GM12878 (cell line): Measurements from ENCODE around the gene TNFAIP1. TPM values are rescaled to one million over a fixed set of nuclear protein-coding genes. Genes with fewer than 3 reads are reported as not detected.

Experiments
- ATAC-seq: fragments of 200-7000 bp; cut with Tn5 transposase; 3 replicates; pipeline ENCODE4 v1.9.1; 2020; ENCODE audit warnings: mild to moderate bottlenecking, moderate library complexity
- BruUV-seq: library from RNA; stranded (reverse); fragments of 400-500 nt; replicated peaks from 2 replicates; lab custom pipeline; 2021; lab: Mats Ljungman, UMichigan
- CTCF ChIA-PET: fragments of 300-600 bp; sonication (Branson Sonifier 250); formaldehyde crosslinking; extraction: SDS; loops from one replicate; lab custom pipeline; 2021; ENCODE audit warnings: inconsistent platforms; lab: Yijun Ruan, JAX
- POLR2A ChIA-PET: fragments of 350-600 bp; formaldehyde crosslinking; extraction: SDS; loops from one replicate; lab custom pipeline; 2021; ENCODE audit warnings: inconsistent platforms; lab: Charles Lee
- RAD21 ChIA-PET: fragments of 300-600 bp; sonication (Branson Sonifier 250); formaldehyde crosslinking; loops from one replicate; lab custom pipeline; 2023; ENCODE audit warnings: antibody characterized with exemption; ENCODE audit not compliant: unreplicated experiment; lab: Charles Lee
- SMC1A ChIA-PET: fragments of 300-600 bp; sonication (Branson Sonifier 250); formaldehyde crosslinking; loops from one replicate; lab custom pipeline; 2023; ENCODE audit not compliant: unreplicated experiment, uncharacterized antibody; lab: Charles Lee
- DNase-seq: peaks from one replicate; pipeline ENCODE4 v3.0.0-alpha.2; 2011; ENCODE audit warnings: low read depth, low spot score
- FAIRE-seq: peaks from 3 replicates; lab custom pipeline; 2011; peaks lifted over from hg19 to GRCh38; lab: Jason Lieb, UNC
- H2AFZ ChIP-seq: 2 replicates; pipeline ENCODE4 v1.6.0; 2011; ENCODE audit warnings: low read depth, low read length, control low read depth; ENCODE audit not compliant: control insufficient read depth
- H3K27ac ChIP-seq: 2 replicates; pipeline ENCODE4 v1.5.1; 2011; ENCODE audit warnings: control low read depth; ENCODE audit not compliant: control insufficient read depth, insufficient read depth
- H3K27me3 ChIP-seq, 2 experiments: replicated peaks in 1 of 2; 2 replicates each; pipeline versions ENCODE4 v1.6.0 to v1.6.1; 2011; ENCODE audit warnings: low read length in 1 of 2; ENCODE audit not compliant: control insufficient read depth in 2 of 2, insufficient read depth in 2 of 2
- H3K36me3 ChIP-seq, 2 experiments: 2 replicates each; pipeline ENCODE4 v1.5.1; 2011; ENCODE audit warnings: low read length in 1 of 2; ENCODE audit not compliant: control insufficient read depth in 2 of 2, insufficient read depth in 2 of 2
- H3K4me1 ChIP-seq: 2 replicates; pipeline ENCODE4 v1.6.1; 2011; ENCODE audit warnings: mild to moderate bottlenecking, low read length, moderate library complexity, mixed read lengths; ENCODE audit not compliant: control insufficient read depth, insufficient read depth
- H3K4me2 ChIP-seq: 2 replicates; pipeline ENCODE4 v1.6.0; 2011; ENCODE audit warnings: control low read depth; ENCODE audit not compliant: control insufficient read depth, insufficient read depth
- H3K4me3 ChIP-seq: fragments of 200-600 bp; sonication (generic); 2 replicates; pipeline ENCODE4 v1.5.1; 2016
- H3K79me2 ChIP-seq: 2 replicates; pipeline ENCODE4 v1.6.0; 2011; ENCODE audit warnings: low read length; ENCODE audit not compliant: control insufficient read depth, insufficient read depth
- H3K9ac ChIP-seq: 2 replicates; pipeline ENCODE4 v1.8.0; 2011; ENCODE audit warnings: low read length, control low read depth, mixed read lengths; ENCODE audit not compliant: control insufficient read depth, insufficient read depth
- H3K9me3 ChIP-seq: replicated peaks from 3 replicates; pipeline ENCODE4 v1.5.1; 2011; ENCODE audit warnings: mild to moderate bottlenecking, low read length; ENCODE audit not compliant: control insufficient read depth, insufficient read depth
- H4K20me1 ChIP-seq: 2 replicates; pipeline ENCODE4 v1.6.0; 2011; ENCODE audit not compliant: control insufficient read depth, insufficient read depth
- DPF2 ChIP-seq: fragments of 450-650 bp; IDR thresholded peaks from 2 replicates; pipeline ENCODE4 v1.6.1; 2017; ENCODE audit warnings: mild to moderate bottlenecking
- HDAC6 ChIP-seq: fragments of 200-600 bp; sonication (generic); IDR thresholded peaks from one replicate; pipeline ENCODE4 v1.8.0; 2017; ENCODE audit warnings: antibody characterized with exemption; ENCODE audit not compliant: unreplicated experiment
- PML ChIP-seq: IDR thresholded peaks from 2 replicates; pipeline ENCODE4 v1.6.1; 2012; ENCODE audit warnings: low read length, inconsistent platforms
- POLR2AphosphoS5 ChIP-seq: IDR thresholded peaks from 2 replicates; pipeline ENCODE4 v1.6.1; 2011; ENCODE audit warnings: mild to moderate bottlenecking, low read length, inconsistent platforms
- POU2F2 ChIP-seq: IDR thresholded peaks from 3 replicates; pipeline ENCODE4 v1.6.1; 2011; ENCODE audit warnings: low read depth, mild to moderate bottlenecking, low read length, borderline replicate concordance
- RAD51 ChIP-seq: fragments of 450-650 bp; IDR thresholded peaks from 2 replicates; pipeline ENCODE4 v1.6.1; 2016; ENCODE audit warnings: moderate library complexity, mild to moderate bottlenecking, inconsistent platforms
- WGBS: methylation state at CpG from one replicate; pipeline ENCODE4 v1.1.6; 2016; ENCODE audit warnings: low lambda C conversion rate; ENCODE audit not compliant: insufficient replicate concordance, insufficient coverage; ENCODE audit errors: missing lambda C conversion rate; 5-methylcytosine and 5-hydroxymethylcytosine counted together
- in situ Hi-C: fragments of 300-500 bp; cut with MboI; formaldehyde crosslinking; loops from 9 replicates; pipeline ENCODE4 v1.14.3; 2018; ENCODE audit warnings: mixed read lengths
- intact Hi-C: fragments of 100-400 bp; cut with micrococcal nuclease; formaldehyde crosslinking; loops from one replicate; pipeline ENCODE4 v1.14.2; 2022; ENCODE audit not compliant: unreplicated experiment
- polyA plus RNA-seq, 11 experiments: library from polyadenylated mRNA; depleted of rRNA in 4 of 11; unstranded in 6 of 11; stranded (reverse) in 5 of 11; fragments of >200 nt; fragmentation: Nextera tagmentation in 4 of 11; fragmentation: Illumina TruSeq in 1 of 11; extraction: Ambion mirVana in 4 of 11; extraction: Trizol in 1 of 11; gene quantifications; 1 replicate in 1 of 11; 2 replicates in 10 of 11; pipeline versions ENCODE4 v1.2.1 to v1.2.3, GENCODE V29; 2011 to 2016; ENCODE audit warnings: inconsistent platforms in 2 of 11, missing spikeins in 2 of 11, low read depth in 1 of 11
- total RNA-seq, 4 experiments: library from RNA; depleted of rRNA in 3 of 4; stranded (reverse); fragments of >200 nt in 3 of 4; fragmentation: Illumina TruSeq in 1 of 4; extraction: Trizol in 1 of 4; gene quantifications; 2 replicates each; pipeline versions ENCODE4 v1.2.1 to v1.2.3, GENCODE V29; 2013 to 2021
- TF ChIP-seq, protein P1 (sequence below): fragments of 150-350 bp; IDR thresholded peaks from 2 replicates; pipeline ENCODE4 v1.6.1; 2016; ENCODE audit warnings: low read depth, low read length
- TF ChIP-seq, protein P2 (sequence below): IDR thresholded peaks from 2 replicates; pipeline ENCODE4 v1.6.1; 2011; ENCODE audit warnings: borderline replicate concordance, low read depth, mild to moderate bottlenecking, moderate library complexity, low read length; ENCODE audit not compliant: insufficient read depth, poor library complexity, severe bottlenecking
- TF ChIP-seq, protein P3 (sequence below): IDR thresholded peaks from 2 replicates; pipeline ENCODE4 v1.6.1; 2012; ENCODE audit warnings: low read depth, low read length, improper control_type of control experiment
- TF ChIP-seq, protein P4 (sequence below): fragments of 450-650 bp; IDR thresholded peaks from 2 replicates; pipeline ENCODE4 v1.6.1; 2016; ENCODE audit warnings: mild to moderate bottlenecking, moderate library complexity, borderline replicate concordance

Gene TNFAIP1
- total and polyA plus RNA-seq, 10 of the 15 experiments (the other 5 are each of a cell fraction or from before 2014, with no cell fraction given), result 1.8 to 16.9 (median 11.7) TPM

DNA sequence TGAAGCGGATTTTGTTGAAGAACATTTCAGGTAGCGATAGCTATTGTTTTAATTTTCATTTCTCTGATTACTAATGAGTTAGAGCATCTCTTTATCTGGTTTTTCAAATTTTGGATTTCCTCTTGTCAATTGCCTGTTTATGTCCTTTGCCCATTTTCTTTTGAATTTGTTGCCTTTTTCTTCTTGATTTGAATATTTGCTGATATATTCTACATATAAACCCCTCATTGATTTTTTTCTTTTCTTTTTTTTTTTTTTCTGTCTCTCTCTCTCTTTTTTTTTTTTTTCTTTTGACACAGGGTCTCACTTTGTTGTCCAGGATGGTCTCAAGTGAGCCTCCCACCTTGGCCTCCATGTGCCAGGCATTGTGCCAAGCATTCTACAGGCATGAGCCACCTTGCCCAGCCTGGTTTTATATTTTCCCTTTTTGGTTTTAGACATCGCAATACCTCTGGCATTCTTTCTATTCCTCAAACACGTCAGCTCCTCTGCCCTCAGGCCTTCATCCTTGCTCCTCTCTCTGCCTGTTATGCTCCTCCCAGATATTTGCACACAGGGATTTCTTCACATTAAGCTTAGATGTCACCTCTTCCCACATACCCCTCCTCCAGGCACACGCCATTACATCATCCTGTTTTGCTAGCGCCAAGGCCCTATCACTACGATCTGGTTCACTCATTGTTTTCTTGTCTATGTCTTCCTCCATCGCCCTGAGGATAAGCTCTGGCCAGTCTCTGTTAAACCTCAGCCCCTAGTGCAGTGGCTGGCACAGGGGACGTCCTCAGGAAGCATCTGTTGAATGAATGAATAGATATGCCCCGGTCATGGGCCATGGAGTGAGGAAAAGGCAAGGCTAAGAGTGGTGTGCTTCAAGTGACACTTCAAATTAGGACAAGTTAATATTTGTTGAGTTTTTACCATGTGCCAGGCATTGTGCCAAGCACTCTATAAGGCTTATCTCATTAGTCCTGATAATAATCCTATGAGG is 44.5 kb downstream of the TNFAIP1 start:
- no TSS peak for BruUV-seq
- Histone ChIP-seq H3K79me2 (no peaks in the 10 kb centered on the region), H4K20me1 (no peaks in the 10 kb centered on the region), H3K9me3 (no peaks in the 10 kb centered on the region), H3K27ac (no peak overlapping the region), H3K27me3 (no peaks in the 10 kb centered on the region; a peak in 2 of 4 replicates), H3K36me3 (no peaks in the 10 kb centered on the region), H3K4me3 (no peak overlapping the region), H2AFZ (no peak overlapping the region), H3K9ac (no peak overlapping the region)
- CTCF ChIA-PET, result no interaction called here
- no peak for FAIRE-seq
- 87% methylated on average over 10 of the region's 10 CpGs for WGBS
- no peak for ATAC-seq
- RAD21 ChIA-PET, result no interaction called here
- no peak for DNase-seq
- POLR2A ChIA-PET, result no interaction called here
- in situ Hi-C loops, result loop anchor here (10.0 kb wide), 1 partner anchor 165 kb away; no protein-coding TSS in a partner anchor
- intact Hi-C loops, result loop anchor here (5.0 to 10.0 kb wide), 3 partner anchors 55 to 165 kb away; no protein-coding TSS in a partner anchor
- no peak for TF ChIP-seq POU2F2
- TF ChIP-seq, protein P1, sequence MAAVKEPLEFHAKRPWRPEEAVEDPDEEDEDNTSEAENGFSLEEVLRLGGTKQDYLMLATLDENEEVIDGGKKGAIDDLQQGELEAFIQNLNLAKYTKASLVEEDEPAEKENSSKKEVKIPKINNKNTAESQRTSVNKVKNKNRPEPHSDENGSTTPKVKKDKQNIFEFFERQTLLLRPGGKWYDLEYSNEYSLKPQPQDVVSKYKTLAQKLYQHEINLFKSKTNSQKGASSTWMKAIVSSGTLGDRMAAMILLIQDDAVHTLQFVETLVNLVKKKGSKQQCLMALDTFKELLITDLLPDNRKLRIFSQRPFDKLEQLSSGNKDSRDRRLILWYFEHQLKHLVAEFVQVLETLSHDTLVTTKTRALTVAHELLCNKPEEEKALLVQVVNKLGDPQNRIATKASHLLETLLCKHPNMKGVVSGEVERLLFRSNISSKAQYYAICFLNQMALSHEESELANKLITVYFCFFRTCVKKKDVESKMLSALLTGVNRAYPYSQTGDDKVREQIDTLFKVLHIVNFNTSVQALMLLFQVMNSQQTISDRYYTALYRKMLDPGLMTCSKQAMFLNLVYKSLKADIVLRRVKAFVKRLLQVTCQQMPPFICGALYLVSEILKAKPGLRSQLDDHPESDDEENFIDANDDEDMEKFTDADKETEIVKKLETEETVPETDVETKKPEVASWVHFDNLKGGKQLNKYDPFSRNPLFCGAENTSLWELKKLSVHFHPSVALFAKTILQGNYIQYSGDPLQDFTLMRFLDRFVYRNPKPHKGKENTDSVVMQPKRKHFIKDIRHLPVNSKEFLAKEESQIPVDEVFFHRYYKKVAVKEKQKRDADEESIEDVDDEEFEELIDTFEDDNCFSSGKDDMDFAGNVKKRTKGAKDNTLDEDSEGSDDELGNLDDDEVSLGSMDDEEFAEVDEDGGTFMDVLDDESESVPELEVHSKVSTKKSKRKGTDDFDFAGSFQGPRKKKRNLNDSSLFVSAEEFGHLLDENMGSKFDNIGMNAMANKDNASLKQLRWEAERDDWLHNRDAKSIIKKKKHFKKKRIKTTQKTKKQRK, result no peak
- TF ChIP-seq RAD51, result no peak
- TF ChIP-seq, protein P2, sequence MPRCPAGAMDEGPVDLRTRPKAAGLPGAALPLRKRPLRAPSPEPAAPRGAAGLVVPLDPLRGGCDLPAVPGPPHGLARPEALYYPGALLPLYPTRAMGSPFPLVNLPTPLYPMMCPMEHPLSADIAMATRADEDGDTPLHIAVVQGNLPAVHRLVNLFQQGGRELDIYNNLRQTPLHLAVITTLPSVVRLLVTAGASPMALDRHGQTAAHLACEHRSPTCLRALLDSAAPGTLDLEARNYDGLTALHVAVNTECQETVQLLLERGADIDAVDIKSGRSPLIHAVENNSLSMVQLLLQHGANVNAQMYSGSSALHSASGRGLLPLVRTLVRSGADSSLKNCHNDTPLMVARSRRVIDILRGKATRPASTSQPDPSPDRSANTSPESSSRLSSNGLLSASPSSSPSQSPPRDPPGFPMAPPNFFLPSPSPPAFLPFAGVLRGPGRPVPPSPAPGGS, result no peak
- TF ChIP-seq POLR2AphosphoS5, result no peak
- TF ChIP-seq PML, result no peak
- TF ChIP-seq, protein P3, sequence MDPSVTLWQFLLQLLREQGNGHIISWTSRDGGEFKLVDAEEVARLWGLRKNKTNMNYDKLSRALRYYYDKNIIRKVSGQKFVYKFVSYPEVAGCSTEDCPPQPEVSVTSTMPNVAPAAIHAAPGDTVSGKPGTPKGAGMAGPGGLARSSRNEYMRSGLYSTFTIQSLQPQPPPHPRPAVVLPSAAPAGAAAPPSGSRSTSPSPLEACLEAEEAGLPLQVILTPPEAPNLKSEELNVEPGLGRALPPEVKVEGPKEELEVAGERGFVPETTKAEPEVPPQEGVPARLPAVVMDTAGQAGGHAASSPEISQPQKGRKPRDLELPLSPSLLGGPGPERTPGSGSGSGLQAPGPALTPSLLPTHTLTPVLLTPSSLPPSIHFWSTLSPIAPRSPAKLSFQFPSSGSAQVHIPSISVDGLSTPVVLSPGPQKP, result no peak
- TF ChIP-seq DPF2, result no peak
- TF ChIP-seq, protein P4, sequence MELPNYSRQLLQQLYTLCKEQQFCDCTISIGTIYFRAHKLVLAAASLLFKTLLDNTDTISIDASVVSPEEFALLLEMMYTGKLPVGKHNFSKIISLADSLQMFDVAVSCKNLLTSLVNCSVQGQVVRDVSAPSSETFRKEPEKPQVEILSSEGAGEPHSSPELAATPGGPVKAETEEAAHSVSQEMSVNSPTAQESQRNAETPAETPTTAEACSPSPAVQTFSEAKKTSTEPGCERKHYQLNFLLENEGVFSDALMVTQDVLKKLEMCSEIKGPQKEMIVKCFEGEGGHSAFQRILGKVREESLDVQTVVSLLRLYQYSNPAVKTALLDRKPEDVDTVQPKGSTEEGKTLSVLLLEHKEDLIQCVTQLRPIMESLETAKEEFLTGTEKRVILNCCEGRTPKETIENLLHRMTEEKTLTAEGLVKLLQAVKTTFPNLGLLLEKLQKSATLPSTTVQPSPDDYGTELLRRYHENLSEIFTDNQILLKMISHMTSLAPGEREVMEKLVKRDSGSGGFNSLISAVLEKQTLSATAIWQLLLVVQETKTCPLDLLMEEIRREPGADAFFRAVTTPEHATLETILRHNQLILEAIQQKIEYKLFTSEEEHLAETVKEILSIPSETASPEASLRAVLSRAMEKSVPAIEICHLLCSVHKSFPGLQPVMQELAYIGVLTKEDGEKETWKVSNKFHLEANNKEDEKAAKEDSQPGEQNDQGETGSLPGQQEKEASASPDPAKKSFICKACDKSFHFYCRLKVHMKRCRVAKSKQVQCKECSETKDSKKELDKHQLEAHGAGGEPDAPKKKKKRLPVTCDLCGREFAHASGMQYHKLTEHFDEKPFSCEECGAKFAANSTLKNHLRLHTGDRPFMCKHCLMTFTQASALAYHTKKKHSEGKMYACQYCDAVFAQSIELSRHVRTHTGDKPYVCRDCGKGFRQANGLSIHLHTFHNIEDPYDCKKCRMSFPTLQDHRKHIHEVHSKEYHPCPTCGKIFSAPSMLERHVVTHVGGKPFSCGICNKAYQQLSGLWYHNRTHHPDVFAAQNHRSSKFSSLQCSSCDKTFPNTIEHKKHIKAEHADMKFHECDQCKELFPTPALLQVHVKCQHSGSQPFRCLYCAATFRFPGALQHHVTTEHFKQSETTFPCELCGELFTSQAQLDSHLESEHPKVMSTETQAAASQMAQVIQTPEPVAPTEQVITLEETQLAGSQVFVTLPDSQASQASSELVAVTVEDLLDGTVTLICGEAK, result no peak
- TF ChIP-seq HDAC6, result no peak
- TF ChIP-seq, all 136 proteins: peak for 0
- Histone ChIP-seq H3K4me1 (no peaks in the 10 kb centered on the region), H3K4me2 (no peak overlapping the region)
- SMC1A ChIA-PET, result no interaction called here
